WTC11 (cell line): Measurements from ENCODE around the gene ZNF205.

Experiments
- CREM ChIP-seq: sonication (generic); formaldehyde crosslinking; IDR thresholded peaks from 2 replicates; pipeline ENCODE4 v1.8.1; 2022; ENCODE audit warnings: mild to moderate bottlenecking, missing genetic modification reagents, moderate library complexity
- CTCF ChIP-seq: fragments of 200-600 bp; IDR thresholded peaks from 2 replicates; pipeline ENCODE4 v1.8.0; 2022; ENCODE audit warnings: antibody characterized with exemption
- EMX1 ChIP-seq: fragments of 250-450 bp; sonication (Bioruptor Pico); IDR thresholded peaks from 2 replicates; pipeline ENCODE4 v1.8.0; 2021; ENCODE audit warnings: mild to moderate bottlenecking
- TEAD1 ChIP-seq: sonication (generic); formaldehyde crosslinking; IDR thresholded peaks from 2 replicates; pipeline ENCODE4 v1.8.0; 2022; ENCODE audit warnings: mild to moderate bottlenecking, missing genetic modification reagents
- ZNF232 ChIP-seq: sonication (generic); formaldehyde crosslinking; IDR thresholded peaks from 2 replicates; pipeline ENCODE4 v1.8.0; 2022; ENCODE audit warnings: mild to moderate bottlenecking, missing genetic modification reagents
- ZNF317 ChIP-seq: sonication (generic); formaldehyde crosslinking; IDR thresholded peaks from 2 replicates; pipeline ENCODE4 v1.8.1; 2023; ENCODE audit warnings: low read depth, mild to moderate bottlenecking, moderate library complexity, missing genetic modification reagents, borderline replicate concordance
- TF ChIP-seq, protein P1 (sequence below): sonication (generic); formaldehyde crosslinking; IDR thresholded peaks from 2 replicates; pipeline ENCODE4 v1.8.1; 2023; ENCODE audit warnings: mild to moderate bottlenecking, missing genetic modification reagents, moderate library complexity

DNA sequence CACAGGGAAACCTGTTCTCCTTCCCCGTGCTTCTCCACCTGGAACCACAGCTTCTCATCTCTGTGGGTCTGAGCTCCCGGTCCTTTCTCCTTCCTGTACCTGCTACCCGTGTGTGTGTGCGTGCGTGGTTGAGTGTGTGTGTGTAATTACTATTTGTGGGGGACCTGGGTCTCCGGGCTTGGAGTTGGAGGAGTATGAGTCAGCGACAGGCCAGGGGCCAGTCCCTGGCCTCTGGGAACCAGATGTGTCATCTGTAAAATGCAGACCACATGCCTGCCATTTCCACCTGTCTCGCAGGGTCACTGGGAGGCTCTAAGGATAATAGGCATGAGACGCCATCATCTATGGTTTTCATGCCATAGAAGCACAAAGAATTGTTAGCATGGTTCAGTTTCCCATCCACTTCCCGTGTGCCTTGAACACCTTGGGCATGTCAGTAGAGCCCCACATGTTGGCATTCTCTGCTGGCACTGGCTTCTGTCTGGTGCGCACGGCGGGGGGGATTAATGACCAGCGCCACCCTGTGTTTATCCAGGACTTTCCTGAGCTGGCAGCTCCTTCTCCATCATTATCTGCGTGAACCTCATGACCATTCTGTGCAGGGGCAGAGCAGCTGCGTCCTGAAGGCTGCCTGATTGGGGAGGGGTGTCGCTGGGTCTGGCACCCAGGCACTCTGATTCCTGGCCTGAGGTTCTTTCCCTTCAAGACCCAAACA lies 1.5 kb downstream of the ZNF205 start:
- no peak for TF ChIP-seq TEAD1
- no peak for TF ChIP-seq EMX1
- TF ChIP-seq CREM, result no peak
- TF ChIP-seq ZNF317 (CRISPR knock-in tag), result no peak
- no peak for TF ChIP-seq CTCF
- no peak for TF ChIP-seq ZNF232 (CRISPR knock-in tag)
- TF ChIP-seq, protein P1, sequence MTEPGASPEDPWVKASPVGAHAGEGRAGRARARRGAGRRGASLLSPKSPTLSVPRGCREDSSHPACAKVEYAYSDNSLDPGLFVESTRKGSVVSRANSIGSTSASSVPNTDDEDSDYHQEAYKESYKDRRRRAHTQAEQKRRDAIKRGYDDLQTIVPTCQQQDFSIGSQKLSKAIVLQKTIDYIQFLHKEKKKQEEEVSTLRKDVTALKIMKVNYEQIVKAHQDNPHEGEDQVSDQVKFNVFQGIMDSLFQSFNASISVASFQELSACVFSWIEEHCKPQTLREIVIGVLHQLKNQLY (CRISPR knock-in tag), result no peak
